ENCODE results near the gene PLCL1.

Gene PLCL1

DNA sequence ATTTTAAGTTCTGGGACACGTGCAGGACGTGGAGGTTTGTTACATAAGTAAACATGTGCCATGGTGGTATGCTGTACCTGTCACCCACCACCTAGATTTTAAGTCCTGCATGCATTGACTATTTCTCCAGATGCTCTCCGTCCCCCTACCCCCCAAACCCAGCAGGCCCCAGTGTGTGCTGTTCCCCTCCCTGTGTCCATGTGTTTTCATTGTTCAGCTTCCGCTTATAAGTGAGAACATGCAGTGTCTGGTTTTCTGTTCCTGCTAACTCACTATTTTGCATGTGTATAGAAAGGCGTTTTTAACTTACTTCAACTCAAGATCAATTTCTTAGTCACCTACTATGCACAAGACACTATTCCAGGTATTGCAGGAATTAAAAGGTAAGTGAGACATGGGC lies 128.0 kb downstream of the PLCL1 start:
- TF ChIP-seq ZFX (IDR thresholded peaks at IDR 0.05; ENCODE audit: borderline replicate concordance): no peak
- TF ChIP-seq, protein P1, sequence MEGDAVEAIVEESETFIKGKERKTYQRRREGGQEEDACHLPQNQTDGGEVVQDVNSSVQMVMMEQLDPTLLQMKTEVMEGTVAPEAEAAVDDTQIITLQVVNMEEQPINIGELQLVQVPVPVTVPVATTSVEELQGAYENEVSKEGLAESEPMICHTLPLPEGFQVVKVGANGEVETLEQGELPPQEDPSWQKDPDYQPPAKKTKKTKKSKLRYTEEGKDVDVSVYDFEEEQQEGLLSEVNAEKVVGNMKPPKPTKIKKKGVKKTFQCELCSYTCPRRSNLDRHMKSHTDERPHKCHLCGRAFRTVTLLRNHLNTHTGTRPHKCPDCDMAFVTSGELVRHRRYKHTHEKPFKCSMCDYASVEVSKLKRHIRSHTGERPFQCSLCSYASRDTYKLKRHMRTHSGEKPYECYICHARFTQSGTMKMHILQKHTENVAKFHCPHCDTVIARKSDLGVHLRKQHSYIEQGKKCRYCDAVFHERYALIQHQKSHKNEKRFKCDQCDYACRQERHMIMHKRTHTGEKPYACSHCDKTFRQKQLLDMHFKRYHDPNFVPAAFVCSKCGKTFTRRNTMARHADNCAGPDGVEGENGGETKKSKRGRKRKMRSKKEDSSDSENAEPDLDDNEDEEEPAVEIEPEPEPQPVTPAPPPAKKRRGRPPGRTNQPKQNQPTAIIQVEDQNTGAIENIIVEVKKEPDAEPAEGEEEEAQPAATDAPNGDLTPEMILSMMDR (IDR thresholded peaks at IDR 0.05): no peak
- no peak overlapping the region for H3K27ac ChIP-seq

DNA sequence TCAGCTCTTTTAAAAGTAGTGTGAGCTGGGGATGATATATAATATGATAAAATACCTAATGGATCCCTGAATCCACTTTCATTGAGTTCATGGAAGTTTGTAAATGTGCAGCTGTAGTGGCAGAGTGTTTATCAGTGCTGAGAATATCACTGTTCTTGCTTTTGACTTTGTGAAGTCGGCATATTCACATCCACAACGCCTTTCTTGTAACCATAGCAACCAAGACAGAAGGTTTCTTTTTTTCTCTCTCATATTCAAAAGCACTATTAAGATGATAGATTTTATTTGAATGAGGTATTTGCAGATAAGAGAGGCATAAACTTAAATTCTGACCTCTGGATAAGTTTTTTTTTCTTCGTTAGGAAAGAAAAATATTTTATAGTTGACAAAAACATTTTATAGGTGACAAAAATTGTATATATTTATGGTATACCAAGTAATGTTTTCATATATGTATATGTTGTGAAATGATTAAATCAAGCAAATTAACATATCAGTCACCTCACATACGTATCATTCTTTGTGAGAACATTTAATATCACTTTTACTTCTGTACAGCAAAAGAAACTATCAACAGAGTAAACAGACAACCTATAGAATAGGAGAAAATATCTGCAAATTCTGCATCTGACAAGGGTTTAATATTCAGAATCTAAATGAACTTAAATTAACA lies 130.0 kb downstream of the PLCL1 start:
- TF ChIP-seq ZFX (IDR thresholded peaks at IDR 0.05; ENCODE audit: borderline replicate concordance): no peak
- TF ChIP-seq, protein P1 (IDR thresholded peaks at IDR 0.05): no peak

DNA sequence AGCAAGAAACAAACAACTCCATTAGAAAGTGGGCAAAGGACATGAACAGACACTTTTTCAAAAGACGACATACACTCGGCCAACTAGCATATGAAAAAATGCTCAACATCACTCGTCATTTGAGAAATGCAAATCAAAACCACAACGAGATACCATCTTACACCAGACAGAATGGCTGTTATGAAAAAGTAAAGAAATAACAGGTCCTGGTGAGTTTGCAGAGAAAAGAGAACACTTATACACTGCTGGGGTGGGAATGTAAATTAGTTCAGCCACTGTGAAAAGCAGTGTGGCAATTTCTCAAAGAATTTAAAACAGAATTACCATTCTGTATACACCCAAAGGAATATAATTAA lies 130.5 kb downstream of the PLCL1 start:
- H3K27ac ChIP-seq: no peak overlapping the region
- TF ChIP-seq ZFX (IDR thresholded peaks at IDR 0.05; ENCODE audit: borderline replicate concordance): no peak
- TF ChIP-seq, protein P1 (IDR thresholded peaks at IDR 0.05): no peak

More for the DNA sequence above, 130.0 kb downstream of the PLCL1 start:
- H3K27ac ChIP-seq: no peak overlapping the region

DNA sequence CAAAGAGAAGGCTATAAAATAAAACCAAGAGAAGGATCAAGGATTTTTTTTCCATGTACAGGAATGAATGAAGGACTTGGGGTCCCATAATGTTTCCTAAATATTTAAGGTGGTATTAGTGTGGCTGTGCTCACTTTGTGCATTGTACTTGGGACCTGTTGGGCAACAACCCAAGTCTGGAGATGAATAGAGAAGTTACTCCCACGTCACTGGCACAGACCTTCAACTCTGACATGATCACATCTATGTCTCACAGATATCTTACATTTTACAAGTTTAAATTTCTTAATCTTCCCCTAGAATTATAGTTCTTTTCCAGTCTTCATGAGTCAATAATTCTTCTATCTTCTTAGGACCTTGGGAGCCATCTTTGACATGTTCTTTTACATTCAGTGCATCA lies 133.4 kb downstream of the PLCL1 start:
- TF ChIP-seq, protein P1 (IDR thresholded peaks at IDR 0.05): no peak
- no peak for TF ChIP-seq ZFX (IDR thresholded peaks at IDR 0.05; ENCODE audit: borderline replicate concordance)
- no peak overlapping the region for H3K27ac ChIP-seq

DNA sequence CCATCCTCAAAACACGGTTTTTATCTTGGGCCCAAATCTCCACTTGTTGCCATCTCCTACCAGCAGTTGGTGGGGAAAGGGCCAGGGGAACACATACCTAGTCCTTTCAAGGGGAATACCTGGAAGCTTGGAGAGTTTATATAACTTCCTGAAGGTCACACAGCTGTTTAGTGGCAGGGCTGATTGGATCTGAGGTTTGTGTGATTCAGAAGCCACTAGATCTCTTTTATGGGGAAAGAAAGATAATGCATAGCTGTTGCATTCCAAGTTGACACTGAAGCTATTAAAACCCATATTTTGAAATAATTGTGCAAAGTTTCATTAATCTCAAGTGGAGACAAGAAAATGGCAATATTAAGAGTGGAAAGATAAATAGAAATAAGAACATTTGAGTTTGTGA lies 134.2 kb downstream of the PLCL1 start:
- TF ChIP-seq, protein P1 (IDR thresholded peaks at IDR 0.05): no peak
- no peak for TF ChIP-seq ZFX (IDR thresholded peaks at IDR 0.05; ENCODE audit: borderline replicate concordance)
- no peak overlapping the region for H3K27ac ChIP-seq

DNA sequence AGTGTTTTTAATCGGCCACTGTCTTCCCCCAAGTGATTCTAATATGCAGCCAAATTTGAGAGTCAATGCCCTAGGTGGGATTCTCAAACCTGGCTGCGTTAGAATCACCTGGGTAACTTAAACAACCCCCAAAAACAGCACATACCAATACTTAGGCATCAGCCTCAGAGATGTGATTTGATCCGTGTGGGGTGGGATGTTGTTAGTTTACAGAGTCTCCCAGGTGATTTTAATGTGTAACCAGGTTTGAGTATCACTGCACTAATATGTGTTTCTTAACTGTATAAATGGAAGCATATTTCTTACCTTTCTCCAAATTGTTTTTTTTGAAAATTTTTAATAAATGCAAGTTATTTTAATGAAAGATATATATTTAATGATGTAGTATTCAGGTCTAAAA lies 135.4 kb downstream of the PLCL1 start:
- H3K27ac ChIP-seq: no peak overlapping the region
- TF ChIP-seq, protein P1 (IDR thresholded peaks at IDR 0.05): no peak
- no peak for TF ChIP-seq ZFX (IDR thresholded peaks at IDR 0.05; ENCODE audit: borderline replicate concordance)

DNA sequence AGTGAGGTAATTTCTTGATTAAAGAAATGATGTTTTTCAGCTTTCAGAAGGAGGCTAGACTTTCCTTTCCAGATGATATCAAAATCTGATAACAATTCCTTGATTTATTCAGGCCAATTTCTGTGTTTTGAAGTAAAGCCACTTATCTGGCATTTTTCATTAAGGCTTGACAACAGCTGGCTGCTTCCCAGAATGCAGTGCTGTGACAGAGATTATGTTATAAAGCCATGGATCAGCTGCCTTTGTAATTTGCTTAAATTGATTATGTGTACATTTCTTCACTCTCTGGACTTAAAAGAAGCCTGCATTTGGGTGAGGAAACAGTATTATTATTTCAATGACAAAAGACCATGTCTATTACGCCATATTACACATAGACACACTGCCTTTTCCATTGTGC lies 136.0 kb downstream of the PLCL1 start:
- no peak overlapping the region for H3K27ac ChIP-seq

More for the DNA sequence above, 136.0 kb downstream of the PLCL1 start:
- TF ChIP-seq, protein P1 (IDR thresholded peaks at IDR 0.05): no peak
- TF ChIP-seq ZFX (IDR thresholded peaks at IDR 0.05; ENCODE audit: borderline replicate concordance): no peak

Measured in 22Rv1 (cell line).